HG03064 (cell line): ENCODE results near the gene TECTA.
A peak's percentile ranks its signal among the peaks of the same experiment; 100 is the strongest.
"Not testable (repeated sequence)": the region's sequence is repeated elsewhere in the genome, so short reads cannot be mapped to it uniquely, and the experiment has no call there.

Experiments used
- ATAC-seq: cut with Tn5 transposase; IDR thresholded peaks from one replicate; pipeline ENCODE4 v1.9.1; 2021; ENCODE audit warnings: low read depth; ENCODE audit not compliant: unreplicated experiment

Gene TECTA

DNA sequence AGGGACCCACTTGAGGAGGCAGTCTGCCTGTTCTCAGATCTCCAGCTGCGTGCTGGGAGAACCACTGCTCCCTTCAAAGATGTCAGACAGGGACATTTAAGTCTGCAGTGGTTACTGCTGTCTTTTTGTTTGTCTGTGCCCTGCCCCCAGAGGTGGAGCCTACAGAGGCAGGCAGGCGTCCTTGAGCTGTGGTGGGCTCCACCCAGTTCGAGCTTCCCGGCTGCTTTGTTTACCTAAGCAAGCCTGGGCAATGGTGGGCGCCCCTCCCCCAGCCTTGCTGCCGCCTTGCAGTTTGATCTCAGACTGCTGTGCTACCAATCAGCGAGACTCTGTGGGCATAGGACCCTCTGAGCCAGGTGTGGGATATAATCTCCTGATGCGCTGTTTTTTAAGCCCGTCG lies 76.6 kb downstream of the TECTA start:
- ATAC-seq = not testable (repeated sequence)

DNA sequence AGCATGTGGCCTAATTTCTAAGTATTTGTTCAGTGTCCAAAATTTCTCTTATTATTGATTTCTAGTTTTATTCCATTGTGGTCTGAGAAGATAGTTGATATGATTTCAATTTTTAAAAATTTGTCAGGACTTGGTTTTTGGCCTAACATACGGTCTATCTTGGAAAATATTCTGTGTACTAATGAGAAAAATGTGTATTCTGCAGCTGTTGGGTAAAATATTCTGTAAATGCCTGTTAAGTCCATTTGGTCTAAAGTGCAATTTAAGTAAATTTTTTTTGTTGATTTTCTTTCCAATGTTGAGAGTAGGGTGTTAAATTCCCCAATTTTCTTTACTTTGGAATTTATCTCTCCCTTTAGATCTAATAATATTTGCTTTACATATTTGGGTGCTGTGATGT lies 78.3 kb downstream of the TECTA start:
- ATAC-seq = no peak

DNA sequence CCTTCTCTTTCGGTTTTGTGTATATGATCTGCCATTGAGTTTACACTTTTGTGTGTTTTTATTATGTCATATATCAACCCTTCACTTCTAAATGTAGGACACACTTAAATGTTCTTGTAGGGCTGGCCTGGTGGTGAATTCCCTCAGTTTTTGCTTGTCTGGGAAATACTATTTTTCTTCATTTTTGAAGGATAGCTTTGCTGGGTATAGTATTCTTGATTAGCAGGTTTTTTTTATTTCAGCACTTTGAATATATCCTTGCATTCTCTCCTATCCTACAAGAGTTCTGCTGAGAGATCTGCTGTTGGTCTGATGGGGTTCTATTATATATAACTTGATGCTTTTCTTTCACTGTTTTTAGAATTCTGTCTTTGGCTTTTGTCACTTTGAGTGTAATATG lies 79.1 kb downstream of the TECTA start:
- no peak for ATAC-seq

DNA sequence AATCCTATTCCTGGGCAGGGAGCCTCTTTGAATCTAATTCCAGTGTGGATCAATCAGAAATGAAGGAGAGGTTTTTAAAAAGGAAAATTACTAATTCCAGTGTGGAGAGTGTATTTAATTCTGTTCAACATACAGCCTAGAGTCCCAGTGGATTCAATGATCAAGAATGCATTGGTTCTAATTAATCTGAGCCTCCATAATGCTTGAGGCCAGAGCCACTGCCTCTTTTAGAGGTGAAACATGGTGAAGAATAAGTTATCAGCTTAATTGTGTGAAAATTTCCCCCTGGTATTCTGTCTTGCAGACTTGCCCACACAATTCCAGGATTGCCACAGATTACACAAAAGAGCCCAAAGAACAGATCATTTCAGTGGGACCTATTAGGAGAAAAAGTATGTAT lies 87.7 kb downstream of the TECTA start:
- ATAC-seq = no peak

DNA sequence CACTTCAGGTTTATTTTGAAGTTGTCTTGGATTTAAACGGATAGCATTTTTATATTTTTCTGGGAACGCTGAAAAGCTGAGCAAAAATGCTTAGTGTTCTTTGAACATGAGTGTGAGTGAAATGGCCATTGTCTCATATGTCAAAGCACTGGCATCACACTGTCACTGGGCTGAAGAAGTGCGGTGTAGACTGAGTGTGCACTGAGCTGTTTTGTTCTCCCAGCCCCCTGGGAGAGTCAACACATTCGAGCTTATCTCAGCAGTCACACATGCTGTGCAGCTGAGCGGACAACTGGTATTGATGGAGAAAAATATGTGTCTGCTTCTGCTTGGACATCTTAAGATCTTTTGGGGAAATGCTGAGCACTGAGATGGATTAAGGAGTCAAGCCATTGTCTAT lies 90.8 kb downstream of the TECTA start:
- ATAC-seq = no peak

DNA sequence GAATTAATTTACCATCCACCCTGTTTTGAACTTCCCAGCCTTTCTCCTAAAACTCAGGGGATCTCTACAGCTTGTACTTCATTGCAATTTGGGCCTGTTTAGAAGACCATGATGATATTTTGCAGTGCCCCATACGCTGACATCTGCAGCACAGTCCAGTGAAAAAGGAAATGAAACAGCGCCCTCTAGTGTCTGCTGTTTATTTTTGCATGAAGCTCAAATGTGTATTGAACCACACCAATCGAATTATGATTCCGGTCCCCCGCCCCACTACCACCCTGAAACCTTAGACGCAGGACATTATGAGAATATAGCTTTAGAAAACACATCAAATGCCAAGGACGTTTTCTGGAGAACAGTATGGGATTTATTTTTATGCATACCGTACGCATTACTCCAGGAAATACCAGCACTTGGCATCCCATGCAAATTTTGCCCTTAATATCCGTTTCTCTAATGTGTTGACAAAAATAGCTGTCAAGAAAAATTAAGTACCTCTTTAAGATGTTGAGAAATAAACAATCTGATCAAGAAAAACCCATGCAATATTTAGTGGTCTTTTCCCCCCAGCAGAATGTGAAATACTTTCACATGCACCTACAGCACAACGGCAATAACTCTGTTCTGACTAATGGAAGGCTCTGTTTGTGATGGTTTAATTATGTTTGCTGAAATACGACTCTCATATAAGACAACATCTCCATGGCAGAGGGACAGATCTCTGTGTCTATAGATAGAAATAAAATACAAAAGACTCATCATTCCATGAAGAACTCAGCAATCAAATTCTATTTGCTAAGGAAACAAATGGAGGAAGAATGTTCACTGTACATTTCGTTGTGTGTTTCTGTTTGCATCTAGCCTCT lies 93.9 kb downstream of the TECTA start:
- peak; percentile 76 for ATAC-seq

DNA sequence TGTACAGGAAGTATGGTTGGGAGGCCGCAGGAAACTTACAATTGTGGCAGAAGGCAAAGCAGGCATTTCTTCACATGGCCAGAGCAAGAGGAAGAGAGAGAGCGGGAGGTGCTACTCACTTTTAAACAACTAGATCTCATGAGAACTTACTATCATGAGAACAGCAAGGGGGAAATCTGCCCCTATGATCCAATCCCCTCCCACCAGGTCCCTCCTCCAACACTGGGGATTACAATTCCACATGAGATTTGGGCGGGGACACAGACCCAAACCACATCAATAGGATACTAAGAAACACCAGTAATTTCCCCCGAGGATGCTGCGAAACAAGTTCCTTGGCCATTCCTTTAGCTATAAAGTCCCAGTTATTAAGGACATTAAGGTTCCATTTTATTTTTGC lies 97.4 kb downstream of the TECTA start:
- no peak for ATAC-seq

DNA sequence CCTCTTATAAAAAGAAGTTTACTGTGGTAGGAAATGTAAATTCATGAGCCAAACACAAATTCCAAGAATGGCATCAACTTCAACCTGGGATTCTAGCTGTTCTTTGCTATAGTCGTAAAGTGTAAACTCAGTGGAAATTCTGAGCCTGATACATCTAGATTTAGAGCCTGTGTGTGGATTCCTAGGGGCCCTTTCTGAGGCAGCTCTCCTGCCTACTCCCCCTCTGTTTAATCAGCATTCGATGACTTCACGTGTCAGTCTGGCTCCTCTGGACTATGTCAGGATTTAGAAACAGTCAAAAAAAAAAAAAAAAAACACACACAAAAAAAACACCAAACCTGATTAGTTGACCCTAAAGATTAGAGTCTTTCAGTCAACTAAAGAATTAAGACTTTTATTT lies 98.5 kb downstream of the TECTA start:
- no peak for ATAC-seq

DNA sequence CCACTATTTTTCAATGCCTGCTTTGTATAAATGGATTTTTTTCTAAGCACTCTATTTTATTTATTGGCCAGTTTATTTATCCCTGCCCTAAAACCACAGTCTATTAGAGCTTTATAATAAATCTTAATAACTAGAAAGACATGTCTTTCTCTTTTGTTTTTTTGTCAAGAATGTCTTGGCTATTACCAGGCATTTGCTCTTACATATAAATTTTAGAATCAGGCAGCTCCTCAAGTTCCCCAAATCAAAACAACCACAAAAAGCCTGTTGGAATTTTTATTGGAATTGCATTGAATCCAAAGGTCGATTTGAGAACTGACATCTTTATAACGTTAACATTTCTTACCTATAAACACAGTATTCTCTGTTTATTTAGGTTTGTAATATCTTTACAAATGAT lies 105.8 kb downstream of the TECTA start:
- ATAC-seq = no peak

DNA sequence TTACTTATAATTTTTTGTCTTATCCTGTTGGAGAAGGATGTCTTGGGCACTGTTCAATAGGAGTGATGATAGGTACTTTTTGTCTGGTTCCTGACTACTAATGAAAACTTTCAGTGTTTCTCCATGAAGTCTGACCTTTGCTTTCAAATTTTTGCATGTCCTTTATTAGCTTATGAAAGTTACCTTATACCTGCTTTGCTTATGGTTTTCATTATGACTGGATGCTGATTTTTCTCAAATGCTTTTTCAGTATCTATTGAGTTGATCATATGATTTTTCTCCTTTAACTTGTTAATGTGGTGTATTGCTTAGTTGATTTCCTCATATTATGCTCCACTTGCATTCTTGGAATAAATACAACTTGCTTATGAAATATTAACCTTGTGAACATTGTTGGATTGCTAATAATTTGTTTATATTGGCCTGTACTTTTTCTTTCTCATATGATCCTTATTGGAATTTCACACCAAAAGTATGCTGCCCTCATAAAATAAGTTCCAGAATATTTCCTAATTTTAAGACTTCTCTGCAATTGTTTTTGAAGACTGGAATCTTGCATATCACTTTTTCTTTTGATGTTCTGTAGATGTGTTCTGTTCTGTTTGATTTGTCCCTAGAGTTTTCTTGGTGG lies 106.6 kb downstream of the TECTA start:
- peak; percentile 71 for ATAC-seq

DNA sequence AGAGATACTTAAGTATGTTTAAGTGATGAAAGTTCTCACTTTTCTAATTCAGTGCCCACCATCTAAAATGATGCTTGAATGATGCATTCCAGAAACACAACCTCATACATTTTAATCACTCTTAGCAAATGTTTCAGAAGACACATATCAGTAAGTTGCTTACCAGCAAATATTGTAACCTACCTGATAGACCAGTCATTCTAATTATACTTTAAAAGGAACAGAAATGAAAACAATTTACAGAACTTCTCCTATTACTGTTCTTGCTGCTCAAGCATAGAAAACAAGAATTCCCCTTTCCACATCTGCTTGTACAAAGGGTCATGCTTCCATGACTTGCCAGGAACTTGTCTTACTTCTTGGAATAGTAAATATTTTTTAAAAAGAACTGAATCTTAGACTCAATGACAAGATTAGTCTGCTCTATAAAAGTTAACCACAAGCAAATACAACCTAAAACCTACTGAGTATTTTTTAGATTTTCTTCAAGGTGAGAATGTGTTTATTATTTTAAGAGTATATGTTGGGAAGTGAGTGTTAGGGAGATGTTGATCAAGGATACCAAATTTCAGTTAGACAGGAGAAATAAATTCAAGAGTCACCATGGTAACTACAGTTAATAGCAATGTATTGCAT lies 109.5 kb downstream of the TECTA start:
- no peak for ATAC-seq

DNA sequence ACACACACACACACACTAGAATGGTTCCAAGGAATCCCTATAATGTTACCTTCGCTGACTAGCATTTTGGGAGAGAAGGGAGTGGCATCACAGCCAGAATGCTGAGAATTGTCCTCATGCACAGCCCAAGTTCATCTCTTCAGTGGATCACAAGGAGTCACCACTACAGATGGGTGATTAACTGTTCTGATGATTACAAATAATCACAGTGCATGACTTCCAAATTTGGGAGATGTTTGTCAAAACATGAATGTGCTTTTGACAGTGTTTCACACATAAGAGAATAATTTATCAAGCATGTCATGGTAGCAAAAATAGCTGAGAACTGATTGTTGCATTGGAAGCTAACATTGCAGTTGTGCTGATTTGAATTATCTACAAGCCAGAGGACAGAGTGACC lies 110.6 kb downstream of the TECTA start:
- no peak for ATAC-seq

DNA sequence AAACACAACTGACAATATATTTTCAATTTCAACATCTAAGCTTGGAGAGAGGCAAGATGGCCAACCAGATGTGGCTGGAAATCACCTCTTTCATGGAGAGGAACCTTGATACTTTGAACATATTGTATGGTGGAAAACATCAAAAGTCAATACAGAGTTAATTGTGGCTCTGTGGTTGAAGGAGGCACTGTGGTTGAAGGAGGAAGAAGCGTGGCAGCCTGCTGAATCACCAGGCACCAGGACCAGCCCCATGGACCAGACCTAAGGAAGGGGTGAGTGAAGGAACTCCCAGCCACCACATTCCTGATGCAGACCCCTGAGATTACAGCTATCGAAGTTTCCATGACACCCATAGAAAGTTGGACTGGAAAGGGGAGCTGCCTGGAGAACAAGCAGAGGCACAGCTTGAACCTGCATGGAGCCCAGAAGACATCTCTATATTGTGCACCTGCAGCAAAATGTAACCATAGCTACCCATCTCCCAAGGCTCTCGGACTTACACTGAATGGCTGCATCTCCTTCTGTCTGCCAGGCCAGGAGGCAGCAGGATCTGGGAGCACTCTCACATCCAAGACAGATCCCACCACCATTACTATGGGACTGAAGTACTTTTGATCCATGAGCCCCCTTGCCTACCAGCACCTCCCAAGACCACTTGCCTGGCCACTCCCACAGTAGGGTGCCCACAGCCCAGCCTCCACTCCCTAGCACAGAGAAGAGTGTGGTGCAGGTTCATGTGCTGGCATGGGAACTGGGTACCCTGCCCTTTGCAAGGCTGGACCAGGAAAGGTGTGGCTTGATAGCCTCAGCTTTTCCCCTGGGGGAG lies 111.7 kb downstream of the TECTA start:
- no peak for ATAC-seq

DNA sequence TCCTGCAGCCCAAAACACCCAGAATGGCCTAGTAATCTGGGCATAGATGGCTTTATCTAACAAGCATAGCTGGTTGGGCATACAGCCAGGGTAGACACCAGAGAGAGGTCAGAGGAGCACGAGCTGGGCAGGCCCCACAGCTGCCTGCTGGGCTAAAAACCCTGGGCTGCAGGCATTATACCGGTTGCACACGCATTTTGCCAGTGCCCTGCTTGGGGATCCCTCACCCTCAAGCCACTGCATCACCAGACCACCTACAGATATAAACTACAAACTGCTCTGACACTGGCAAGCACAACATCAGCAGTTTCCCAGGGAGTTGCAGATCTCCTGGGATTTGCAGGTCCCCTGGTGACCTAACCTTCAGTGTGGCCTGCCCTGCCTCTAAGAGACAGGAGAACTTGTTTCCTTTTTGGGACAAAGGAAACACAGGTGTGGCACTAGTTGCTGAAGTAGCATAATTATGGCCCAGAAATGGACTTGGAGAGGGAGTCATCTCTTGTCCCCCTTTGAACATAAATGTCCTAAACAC lies 112.4 kb downstream of the TECTA start:
- ATAC-seq = no peak

DNA sequence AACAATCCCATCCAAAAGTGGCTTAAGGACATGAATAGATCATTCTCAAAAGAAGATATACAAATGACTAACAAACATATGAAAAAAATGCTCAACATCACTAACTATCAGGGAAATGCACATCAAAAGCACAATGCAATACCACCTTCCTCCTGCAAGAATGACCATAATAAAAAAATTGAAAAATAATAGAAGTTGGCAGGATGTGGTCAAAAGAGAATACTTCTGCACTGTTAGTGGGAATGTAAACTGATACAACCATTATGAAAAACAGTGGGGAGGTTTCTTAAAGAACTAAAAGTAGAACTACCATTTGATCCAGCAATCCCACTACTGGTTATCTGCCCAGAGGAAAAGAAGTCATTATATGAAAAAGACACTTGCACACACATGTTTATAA lies 113.8 kb downstream of the TECTA start:
- ATAC-seq = no peak

DNA sequence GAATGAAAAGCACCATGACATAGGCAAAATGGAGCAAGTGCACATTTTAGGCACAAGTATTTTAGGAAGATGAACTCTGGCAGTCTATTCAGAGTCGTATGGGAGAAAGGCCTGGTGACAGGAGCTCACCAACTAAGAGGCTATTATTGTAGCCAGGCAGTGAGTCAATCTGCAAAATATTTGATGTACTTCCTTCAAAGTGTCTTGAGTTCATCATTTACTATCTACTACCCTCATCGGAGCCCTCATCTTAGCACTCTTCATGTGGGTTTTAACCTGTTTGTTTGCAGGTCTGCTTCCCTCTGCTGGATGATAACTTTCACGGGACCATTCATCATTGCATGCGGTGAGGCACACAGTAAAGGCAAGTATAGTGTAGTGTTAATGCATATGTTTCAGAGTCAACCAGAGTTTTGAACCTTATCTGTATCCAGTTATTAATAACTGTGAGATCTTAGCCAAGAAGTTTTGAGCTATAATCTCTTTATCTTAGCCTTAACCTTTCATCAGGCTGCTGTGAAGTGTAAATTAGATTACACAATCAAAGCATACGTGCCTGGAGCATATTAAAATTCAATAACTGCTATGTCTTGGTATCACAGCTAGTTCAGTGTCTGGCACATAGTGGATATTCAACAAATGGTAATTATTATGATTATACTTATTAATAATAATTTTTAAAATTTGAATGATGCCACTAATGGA lies 120.6 kb downstream of the TECTA start:
- no peak for ATAC-seq

DNA sequence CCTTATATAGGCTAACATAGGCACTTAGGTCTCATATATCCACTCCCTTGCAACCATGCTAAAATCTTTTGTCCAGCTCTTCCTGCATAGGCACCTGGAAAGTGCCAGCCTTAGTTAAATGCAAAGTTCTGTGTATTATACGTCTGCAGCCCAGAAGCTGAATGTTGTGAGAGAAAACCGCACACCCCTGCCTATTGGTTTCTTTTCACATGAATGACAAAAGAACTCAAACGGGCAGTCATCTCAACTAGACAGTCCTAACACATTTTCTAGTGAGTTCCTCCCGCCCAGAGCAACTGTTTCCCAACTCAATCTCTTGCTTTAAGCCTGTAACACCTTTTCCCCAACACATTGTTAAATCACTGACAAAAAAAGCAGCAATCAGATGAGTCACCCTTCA lies 122.1 kb downstream of the TECTA start:
- ATAC-seq = no peak

DNA sequence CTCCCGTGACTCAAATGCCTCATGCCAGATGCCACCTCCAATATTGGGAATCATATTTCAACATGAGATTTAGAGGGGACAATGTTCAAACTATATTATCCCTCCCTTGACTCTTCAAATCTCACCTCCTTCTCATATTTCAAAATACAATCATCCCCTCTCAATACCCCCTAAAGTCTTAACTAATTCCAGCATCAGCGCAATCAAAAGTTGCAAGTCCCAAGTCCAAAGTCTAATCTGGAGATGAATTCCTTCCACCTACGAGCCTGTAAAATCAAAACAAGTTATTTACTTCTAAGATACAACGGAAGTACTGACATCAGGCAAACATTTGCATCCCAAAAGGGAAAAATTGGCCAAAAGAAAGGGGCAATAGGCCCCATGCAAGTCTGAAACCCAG lies 124.3 kb downstream of the TECTA start:
- no peak for ATAC-seq

DNA sequence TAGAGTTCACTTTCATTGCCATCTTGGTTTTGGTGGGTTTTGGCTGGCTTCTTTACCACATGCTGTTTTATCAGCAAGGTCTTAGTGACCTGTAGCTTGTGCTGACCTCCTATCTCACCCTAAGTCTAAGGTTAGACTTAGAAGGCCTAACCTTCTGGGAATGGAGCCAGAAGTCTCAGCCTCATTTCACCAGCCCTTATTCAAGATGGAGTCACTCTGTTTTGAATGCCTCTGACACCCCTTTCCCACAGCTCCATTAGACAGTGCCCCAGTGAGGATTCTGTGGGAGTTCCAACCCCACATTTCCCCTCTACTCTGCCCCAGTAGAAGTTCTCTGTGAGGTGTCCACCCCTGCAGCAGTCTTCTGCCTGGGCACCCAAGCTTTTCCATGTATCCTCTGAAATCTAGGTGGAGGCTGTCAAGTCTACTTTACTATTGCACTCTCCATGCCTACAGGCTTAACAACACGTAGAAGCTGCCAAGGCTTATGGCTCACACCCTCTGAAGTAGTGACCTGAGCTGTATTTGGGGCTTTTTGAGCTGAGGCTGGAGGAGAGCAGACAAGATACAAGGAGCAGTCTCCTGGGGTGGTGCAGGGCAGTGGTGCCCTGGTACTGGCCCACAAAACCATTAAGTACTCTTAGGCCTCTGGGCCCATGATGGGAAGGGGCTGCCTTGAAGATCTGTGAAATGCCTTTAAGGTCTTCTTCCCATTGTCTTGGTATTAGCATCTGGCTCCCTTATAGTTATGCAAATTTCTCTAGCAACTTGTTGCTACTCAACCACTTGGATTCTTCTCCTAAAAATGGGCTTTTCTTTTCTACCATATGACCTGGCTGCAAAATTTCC lies 125.6 kb downstream of the TECTA start:
- no peak for ATAC-seq
